Measurements from ENCODE around the gene STK35. TPM values are rescaled to one million over a fixed set of nuclear protein-coding genes. Genes with fewer than 3 reads are reported as not detected.
A peak's percentile ranks its signal among the peaks of the same experiment; 100 is the strongest.

Gene STK35
- total and polyA plus RNA-seq, 2 experiments from 2014 or later = 14.2 to 59.7 TPM

- TF ChIP-seq NANOG (IDR thresholded peaks at IDR 0.05; ENCODE audit: borderline replicate concordance) = no peak
- no peak for TF ChIP-seq REST (IDR thresholded peaks at IDR 0.05; ENCODE audit: unreplicated experiment)
Measured at GRCh38 chr20:2128542-2128941, 26.9 kb downstream of the STK35 start (continued).

DNA sequence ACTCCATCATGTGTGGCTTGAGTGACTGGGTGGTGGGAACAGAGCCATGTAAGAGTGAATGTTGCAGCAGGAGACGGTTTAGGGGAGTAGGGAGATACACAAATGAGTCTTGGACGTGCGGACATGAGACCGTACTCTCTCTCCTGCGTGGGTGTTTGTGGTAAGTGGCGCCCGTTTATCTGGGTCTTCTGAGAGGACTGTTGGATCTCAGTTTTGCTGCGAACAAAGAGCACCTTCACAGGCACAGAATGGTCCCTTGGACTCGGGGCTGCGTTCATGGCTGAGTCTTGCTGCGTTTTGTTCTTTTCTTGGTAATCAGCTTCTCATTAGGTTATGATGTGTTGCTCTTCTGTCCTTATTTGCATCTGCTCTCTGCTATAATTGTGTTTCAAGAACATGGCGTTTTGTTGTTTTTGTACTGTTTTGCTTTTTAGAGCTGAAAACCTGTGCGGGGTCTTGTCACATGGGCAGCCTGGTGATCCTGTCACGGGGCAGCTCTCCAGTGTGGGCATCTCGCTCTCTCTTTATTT, 28.5 kb downstream of the STK35 start:
- Mint-ChIP-seq H3K9me3 (no peaks in the 10 kb centered on the region), H3K27me3 (ENCODE audit: insufficient read depth, low read depth, poor library complexity) (peaks cover 8% of the 10 kb centered on the region), H3K36me3 (ENCODE audit: low read depth) (no peaks in the 10 kb centered on the region), H3K4me3 (no peak overlapping the region; the same call in 1 of the 3 replicates), H3K27ac (peak overlapping the region; percentile 17; the same call in 1 of the 2 replicates), H3K4me1 (peaks cover 42% of the 10 kb centered on the region)
- Histone ChIP-seq H2AFZ (no peak overlapping the region), H3K79me2 (replicated peaks; ENCODE audit: insufficient read depth) (peaks cover 95% of the 10 kb centered on the region), H3K4me3 (no peak overlapping the region), H4K20me1 (replicated peaks; ENCODE audit: insufficient read depth) (peaks cover 60% of the 10 kb centered on the region), H3K9me2 (ENCODE audit: insufficient read depth) (no peaks in the 10 kb centered on the region), H3K27ac (ENCODE audit: low read depth) (no peak overlapping the region), H3K27me3 (ENCODE audit: insufficient read depth) (no peaks in the 10 kb centered on the region), H3K4me2 (peak overlapping the region; percentile 23; the same call in 1 of the 2 replicates), H3F3A (replicated peaks; ENCODE audit: low read depth) (no peaks in the 10 kb centered on the region), H3K4me1 (ENCODE audit: insufficient read depth) (peaks cover 19% of the 10 kb centered on the region), H3K36me3 (ENCODE audit: insufficient read depth) (no peaks in the 10 kb centered on the region)
- no peak for DNase-seq (ENCODE audit: low spot score)
- peak; percentile 10; the same call in 2 of the 3 replicates for ATAC-seq
- no peak for TF ChIP-seq ETS1 (IDR thresholded peaks at IDR 0.05)
- no peak for TF ChIP-seq ZNF462 (CRISPR knock-in tag; IDR thresholded peaks at IDR 0.05)
- no peak for TF ChIP-seq ZNF114 (CRISPR knock-in tag; IDR thresholded peaks at IDR 0.05)
- TF ChIP-seq POLR2AphosphoS5 (IDR thresholded peaks at IDR 0.05; ENCODE audit: low read depth) = no peak
- no peak for TF ChIP-seq JUNB (IDR thresholded peaks at IDR 0.05; ENCODE audit: unreplicated experiment)
- TF ChIP-seq STAT1 (IDR thresholded peaks at IDR 0.05; ENCODE audit: unreplicated experiment) = no peak
- TF ChIP-seq CTCF (conservative IDR thresholded peaks at IDR 0.05; ENCODE audit: low read depth in 2 of 2) = no peak
- TF ChIP-seq ZNF331 (CRISPR knock-in tag; IDR thresholded peaks at IDR 0.05; ENCODE audit: low read depth) = no peak
